A549 (cell line): ENCODE data around the gene CNTNAP2. TPM values are rescaled to one million over a fixed set of nuclear protein-coding genes. Genes with fewer than 3 reads are reported as not detected.

Experiments
- ATAC-seq, 2 experiments: fragments of 200-7000 bp in 1 of 2; fragments of >200 bp in 1 of 2; cut with Nextera tagmentation in 1 of 2; cut with Tn5 transposase in 1 of 2; 3 replicates each; pipeline versions ENCODE4 v1.8.0 to v1.9.1; 2018 to 2020; ENCODE audit warnings: mild to moderate bottlenecking in 1 of 2, moderate library complexity in 1 of 2
- CTCF ChIA-PET: fragments of 300-600 bp; sonication (Branson Sonifier 250); formaldehyde crosslinking; extraction: SDS; loops from one replicate; lab custom pipeline; 2021; ENCODE audit warnings: antibody characterized with exemption, inconsistent platforms; lab: Yijun Ruan, JAX
- POLR2A ChIA-PET: fragments of 350-600 bp; formaldehyde crosslinking; extraction: SDS; loops from one replicate; lab custom pipeline; 2021; ENCODE audit warnings: antibody characterized with exemption, inconsistent platforms; lab: Yijun Ruan, JAX
- DNase-seq, 2 experiments: peaks; one replicate each; pipeline versions ENCODE4 v3.0.0 to v3.0.0-alpha.2; 2011 to 2016; ENCODE audit warnings: low read depth in 1 of 2, low spot score in 1 of 2
- FAIRE-seq: peaks from 2 replicates; lab custom pipeline; 2011; peaks lifted over from hg19 to GRCh38; lab: Jason Lieb, UNC
- H3K27ac ChIP-seq, 2 experiments: fragments of >200 bp; sonication (Bioruptor Twin); formaldehyde crosslinking; 3 replicates each; pipeline ENCODE4 v1.5.1; 2016 to 2017
- H3K4me1 ChIP-seq: fragments of >200 bp; sonication (Bioruptor Twin); formaldehyde crosslinking; 3 replicates; pipeline ENCODE4 v1.6.1; 2016
- H3K4me2 ChIP-seq: fragments of >200 bp; sonication (Bioruptor Twin); formaldehyde crosslinking; 3 replicates; pipeline ENCODE4 v1.6.1; 2016
- H3K4me3 ChIP-seq: fragments of >200 bp; sonication (Bioruptor Twin); formaldehyde crosslinking; 3 replicates; pipeline ENCODE4 v1.5.1; 2016
- H3K9me3 ChIP-seq: fragments of >200 bp; sonication (Bioruptor Twin); formaldehyde crosslinking; 3 replicates; pipeline ENCODE4 v1.6.1; 2016
- BHLHE40 ChIP-seq: IDR thresholded peaks from 2 replicates; pipeline ENCODE4 v1.6.1; 2012; ENCODE audit warnings: low read depth, low read length, inconsistent platforms
- CBX2 ChIP-seq: fragments of 200-600 bp; sonication (generic); IDR thresholded peaks from 2 replicates; pipeline ENCODE4 v1.6.1; 2016; ENCODE audit warnings: low read depth, mild to moderate bottlenecking, borderline replicate concordance
- CBX8 ChIP-seq: fragments of 200-600 bp; sonication (generic); IDR thresholded peaks from 2 replicates; pipeline ENCODE4 v1.6.1; 2016
- CHD4 ChIP-seq: fragments of 200-600 bp; sonication (generic); IDR thresholded peaks from 2 replicates; pipeline ENCODE4 v1.6.1; 2016; ENCODE audit warnings: antibody characterized with exemption, mild to moderate bottlenecking, borderline replicate concordance
- EHF ChIP-seq: fragments of 250-450 bp; sonication (Bioruptor Pico); IDR thresholded peaks from 2 replicates; pipeline ENCODE4 v1.5.0; 2020; ENCODE audit warnings: mild to moderate bottlenecking
- EHMT2 ChIP-seq: fragments of 200-600 bp; sonication (generic); IDR thresholded peaks from 2 replicates; pipeline ENCODE4 v1.6.1; 2016; ENCODE audit warnings: antibody characterized with exemption, low read depth, mild to moderate bottlenecking, moderate library complexity
- ESRRA ChIP-seq: fragments of 150-350 bp; IDR thresholded peaks from 2 replicates; pipeline ENCODE4 v1.6.1; 2014; ENCODE audit warnings: mild to moderate bottlenecking, low read length, borderline replicate concordance
- FOSB ChIP-seq: fragments of 250-450 bp; sonication (Bioruptor Pico); IDR thresholded peaks from 2 replicates; pipeline ENCODE4 v1.5.0; 2020; ENCODE audit warnings: mild to moderate bottlenecking, moderate library complexity
- HEYL ChIP-seq: fragments of 250-450 bp; sonication (Bioruptor Pico); IDR thresholded peaks from 2 replicates; pipeline ENCODE4 v1.8.0; 2021; ENCODE audit warnings: mild to moderate bottlenecking, moderate library complexity
- HOXB5 ChIP-seq: fragments of 250-450 bp; sonication (Bioruptor Pico); IDR thresholded peaks from 2 replicates; pipeline ENCODE4 v1.5.0; 2020; ENCODE audit warnings: mild to moderate bottlenecking, moderate library complexity
- KDM1A ChIP-seq: fragments of 200-600 bp; sonication (generic); IDR thresholded peaks from 2 replicates; pipeline ENCODE4 v1.6.1; 2016; ENCODE audit warnings: low read depth, mild to moderate bottlenecking
- KDM5A ChIP-seq: fragments of 200-600 bp; sonication (generic); IDR thresholded peaks from 2 replicates; pipeline ENCODE4 v1.6.1; 2016; ENCODE audit warnings: antibody characterized with exemption, mild to moderate bottlenecking
- MAFK ChIP-seq: fragments of 450-650 bp; IDR thresholded peaks from 2 replicates; pipeline ENCODE4 v1.6.1; 2014; ENCODE audit not compliant: partially characterized antibody
- MAZ ChIP-seq: fragments of 150-350 bp; IDR thresholded peaks from 2 replicates; pipeline ENCODE4 v1.6.1; 2014; ENCODE audit warnings: antibody characterized with exemption, low read depth, low read length, borderline replicate concordance
- NPAS2 ChIP-seq: fragments of 250-450 bp; sonication (Bioruptor Pico); IDR thresholded peaks from 2 replicates; pipeline ENCODE4 v1.8.0; 2022; ENCODE audit warnings: mild to moderate bottlenecking, moderate library complexity, borderline replicate concordance
- POLR2A ChIP-seq: IDR thresholded peaks from 2 replicates; pipeline ENCODE4 v1.6.1; 2012; ENCODE audit warnings: mild to moderate bottlenecking, low read length
- POLR2AphosphoS2 ChIP-seq: conservative IDR thresholded peaks from 2 replicates; pipeline ENCODE4 v1.6.1; 2012; ENCODE audit warnings: low read length, improper control_type of control experiment, inconsistent platforms
- RAD21 ChIP-seq, 2 experiments: fragments of >200 bp in 1 of 2; sonication (Bioruptor Twin) in 1 of 2; formaldehyde crosslinking in 1 of 2; IDR thresholded peaks in 1 of 2; conservative IDR thresholded peaks in 1 of 2; 2 replicates in 1 of 2; 3 replicates in 1 of 2; pipeline ENCODE4 v1.6.1; 2012 to 2018; ENCODE audit warnings: inconsistent platforms in 1 of 2
- SMC3 ChIP-seq: fragments of >200 bp; sonication (Bioruptor Twin); formaldehyde crosslinking; IDR thresholded peaks from 3 replicates; pipeline ENCODE4 v1.6.1; 2018; ENCODE audit warnings: inconsistent platforms
- TP53 ChIP-seq: fragments of 250-450 bp; sonication (Bioruptor Pico); IDR thresholded peaks from 2 replicates; pipeline ENCODE4 v1.5.0; 2021; ENCODE audit warnings: mild to moderate bottlenecking, moderate library complexity
- ZC3H11A ChIP-seq: fragments of 450-650 bp; IDR thresholded peaks from 2 replicates; pipeline ENCODE4 v1.6.1; 2014; ENCODE audit warnings: antibody characterized with exemption, mild to moderate bottlenecking
- ZSCAN20 ChIP-seq: fragments of 250-450 bp; sonication (Bioruptor Pico); IDR thresholded peaks from 2 replicates; pipeline ENCODE4 v1.8.0; 2022; ENCODE audit warnings: mild to moderate bottlenecking, moderate library complexity
- WGBS: methylation state at CpG from one replicate; pipeline ENCODE4 v1.1.6; 2017; ENCODE audit errors: missing lambda C conversion rate; 5-methylcytosine and 5-hydroxymethylcytosine counted together
- polyA plus RNA-seq, 4 experiments: library from polyadenylated mRNA; depleted of rRNA in 3 of 4; stranded (reverse); fragments of >200 nt; fragmentation: RNase III in 1 of 4; extraction: RNeasy Plus Mini Kit Qiagen cat#74134 plus additional on column Dnase treatment in 1 of 4; gene quantifications; 2 replicates in 3 of 4; 3 replicates in 1 of 4; pipeline ENCODE4 v1.2.3, GENCODE V29; 2011 to 2017
- TF ChIP-seq, protein P1 (sequence below): IDR thresholded peaks from 2 replicates; pipeline ENCODE4 v1.6.1; 2012
- TF ChIP-seq, protein P2 (sequence below): fragments of >200 bp; sonication (Bioruptor Twin); formaldehyde crosslinking; IDR thresholded peaks from 3 replicates; pipeline ENCODE4 v1.5.1; 2016
- TF ChIP-seq, protein P3 (sequence below): fragments of 150-350 bp; IDR thresholded peaks from 2 replicates; pipeline ENCODE4 v1.6.1; 2014; ENCODE audit warnings: low read depth, mild to moderate bottlenecking, low read length

CNTNAP2 gene
- polyA plus RNA-seq, 2 of the 4 experiments (the other 2 are of a cell fraction) = 0.05 to 0.13 TPM

DNA sequence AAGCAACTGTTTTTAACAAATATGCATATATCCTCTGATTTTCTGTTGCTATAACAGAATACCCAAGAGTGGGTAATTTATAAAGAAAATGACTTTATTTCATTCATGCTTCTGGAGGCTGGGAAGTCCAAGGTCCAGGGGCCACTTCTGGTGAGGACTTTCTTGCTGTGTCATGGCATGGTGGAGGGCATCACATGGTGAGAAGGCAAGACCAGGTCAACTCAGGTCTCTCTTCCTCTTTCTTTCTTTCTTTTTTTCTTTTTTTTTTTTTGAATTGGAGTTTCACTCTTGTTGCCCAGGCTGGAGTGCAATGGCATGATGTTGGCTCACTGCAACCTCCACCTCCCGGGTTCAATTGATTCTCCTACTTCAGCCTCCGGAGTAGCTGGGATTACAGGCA lies 2170.9 kb downstream of the CNTNAP2 start:
- no peaks in the 10 kb centered on the region for H3K9me3 ChIP-seq
- DNase-seq = no peak
- no peak overlapping the region for H3K4me3 ChIP-seq
- no peak for TF ChIP-seq BHLHE40
- TF ChIP-seq EHMT2 = no peak
- TF ChIP-seq TP53 (CRISPR knock-in tag) = no peak
- no peak for TF ChIP-seq HOXB5
- TF ChIP-seq CHD4 = no peak
- TF ChIP-seq SMC3 = no peak
- TF ChIP-seq EHF (CRISPR knock-in tag) = no peak
- TF ChIP-seq NPAS2 (CRISPR knock-in tag) = no peak
- ChIA-PET CTCF (no interaction called here), POLR2A (no interaction called here)
- FAIRE-seq = no peak
- no peak for ATAC-seq
- WGBS = 64% methylated on average over 1 of the region's 2 CpGs
- no peak overlapping the region for H3K27ac ChIP-seq
- H3K4me1 ChIP-seq = no peaks in the 10 kb centered on the region
- H3K4me2 ChIP-seq = no peak overlapping the region

DNA sequence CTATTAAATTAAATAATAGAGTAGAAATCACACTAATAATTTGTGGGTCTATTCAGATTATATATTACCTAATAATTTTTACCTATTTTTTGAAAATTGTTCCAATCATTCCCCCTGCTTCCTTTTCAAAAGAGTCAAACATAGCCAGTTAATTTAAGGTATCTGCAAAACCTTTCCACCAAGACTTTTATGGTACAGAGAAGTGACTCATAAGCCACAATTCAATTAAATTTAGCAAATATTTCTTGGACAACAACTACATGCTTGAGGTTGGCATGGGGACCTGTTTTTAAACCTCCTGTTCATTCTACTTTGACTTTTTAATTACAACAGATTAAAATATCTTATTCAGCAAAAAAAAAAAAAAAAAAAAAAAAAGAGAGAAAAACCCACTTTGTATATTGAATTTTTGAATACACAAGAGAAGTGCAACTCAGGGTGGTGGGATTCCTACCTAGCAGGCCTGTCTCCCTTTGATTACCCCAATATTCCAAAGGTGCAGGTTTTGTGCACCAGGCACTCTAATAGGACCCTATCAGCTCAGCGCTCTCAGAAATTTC lies 2172.1 kb downstream of the CNTNAP2 start:
- no peak overlapping the region for H3K4me3 ChIP-seq
- no peak for TF ChIP-seq KDM5A
- TF ChIP-seq TP53 (CRISPR knock-in tag) = no peak
- no peak for TF ChIP-seq POLR2AphosphoS2
- TF ChIP-seq EHMT2 = no peak
- no peak for TF ChIP-seq RAD21 (conservative IDR thresholded peaks at IDR 0.05 in 1 of 2, IDR thresholded peaks at IDR 0.05 in 1 of 2)
- TF ChIP-seq NPAS2 (CRISPR knock-in tag) = no peak
- no peak for TF ChIP-seq FOSB (CRISPR knock-in tag)
- TF ChIP-seq ZC3H11A = no peak
- no peak for TF ChIP-seq ZSCAN20
- no peak for TF ChIP-seq CBX8
- TF ChIP-seq CBX2 = no peak
- TF ChIP-seq, protein P1, sequence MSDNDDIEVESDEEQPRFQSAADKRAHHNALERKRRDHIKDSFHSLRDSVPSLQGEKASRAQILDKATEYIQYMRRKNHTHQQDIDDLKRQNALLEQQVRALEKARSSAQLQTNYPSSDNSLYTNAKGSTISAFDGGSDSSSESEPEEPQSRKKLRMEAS = no peak
- TF ChIP-seq POLR2A = no peak
- TF ChIP-seq, all 56 proteins: peak for 0
- H3K9me3 ChIP-seq = no peaks in the 10 kb centered on the region
- H3K27ac ChIP-seq = no peak overlapping the region
- FAIRE-seq = no peak
- no peaks in the 10 kb centered on the region for H3K4me1 ChIP-seq
- no peak for ATAC-seq
- CTCF ChIA-PET = no interaction called here
- WGBS = 78% methylated on average over 1 of the region's 1 CpG
- DNase-seq = no peak
- H3K4me2 ChIP-seq = no peak overlapping the region
- POLR2A ChIA-PET = no interaction called here

DNA sequence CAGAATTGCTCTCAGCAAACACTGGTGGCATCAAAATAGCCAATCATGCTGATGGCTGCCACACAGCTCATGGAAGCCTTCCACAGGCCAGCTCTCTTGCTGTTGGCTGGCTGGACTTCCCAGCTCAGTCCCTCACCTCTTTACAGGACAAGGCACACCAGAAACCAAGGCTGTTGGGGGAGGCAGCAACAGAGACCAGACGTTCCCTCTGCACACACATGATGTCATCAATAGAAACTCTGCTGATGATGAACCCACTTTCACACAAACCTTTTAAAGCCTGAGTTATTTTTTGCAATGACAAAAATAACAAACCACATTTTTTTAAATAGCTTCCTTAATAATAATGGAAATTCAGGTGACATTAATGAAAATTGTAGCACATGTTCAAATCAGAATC lies 2173.0 kb downstream of the CNTNAP2 start:
- POLR2A ChIA-PET = no interaction called here
- no peaks in the 10 kb centered on the region for H3K9me3 ChIP-seq
- TF ChIP-seq, protein P2, sequence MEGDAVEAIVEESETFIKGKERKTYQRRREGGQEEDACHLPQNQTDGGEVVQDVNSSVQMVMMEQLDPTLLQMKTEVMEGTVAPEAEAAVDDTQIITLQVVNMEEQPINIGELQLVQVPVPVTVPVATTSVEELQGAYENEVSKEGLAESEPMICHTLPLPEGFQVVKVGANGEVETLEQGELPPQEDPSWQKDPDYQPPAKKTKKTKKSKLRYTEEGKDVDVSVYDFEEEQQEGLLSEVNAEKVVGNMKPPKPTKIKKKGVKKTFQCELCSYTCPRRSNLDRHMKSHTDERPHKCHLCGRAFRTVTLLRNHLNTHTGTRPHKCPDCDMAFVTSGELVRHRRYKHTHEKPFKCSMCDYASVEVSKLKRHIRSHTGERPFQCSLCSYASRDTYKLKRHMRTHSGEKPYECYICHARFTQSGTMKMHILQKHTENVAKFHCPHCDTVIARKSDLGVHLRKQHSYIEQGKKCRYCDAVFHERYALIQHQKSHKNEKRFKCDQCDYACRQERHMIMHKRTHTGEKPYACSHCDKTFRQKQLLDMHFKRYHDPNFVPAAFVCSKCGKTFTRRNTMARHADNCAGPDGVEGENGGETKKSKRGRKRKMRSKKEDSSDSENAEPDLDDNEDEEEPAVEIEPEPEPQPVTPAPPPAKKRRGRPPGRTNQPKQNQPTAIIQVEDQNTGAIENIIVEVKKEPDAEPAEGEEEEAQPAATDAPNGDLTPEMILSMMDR = no peak
- TF ChIP-seq MAZ (no peak), POLR2A (no peak), HEYL (no peak), HOXB5 (no peak), NPAS2 (CRISPR knock-in tag) (no peak), CBX8 (no peak), BHLHE40 (no peak), MAFK (no peak), KDM5A (no peak), ESRRA (no peak), EHF (CRISPR knock-in tag) (no peak), KDM1A (no peak), ZSCAN20 (no peak)
- TF ChIP-seq, protein P3, sequence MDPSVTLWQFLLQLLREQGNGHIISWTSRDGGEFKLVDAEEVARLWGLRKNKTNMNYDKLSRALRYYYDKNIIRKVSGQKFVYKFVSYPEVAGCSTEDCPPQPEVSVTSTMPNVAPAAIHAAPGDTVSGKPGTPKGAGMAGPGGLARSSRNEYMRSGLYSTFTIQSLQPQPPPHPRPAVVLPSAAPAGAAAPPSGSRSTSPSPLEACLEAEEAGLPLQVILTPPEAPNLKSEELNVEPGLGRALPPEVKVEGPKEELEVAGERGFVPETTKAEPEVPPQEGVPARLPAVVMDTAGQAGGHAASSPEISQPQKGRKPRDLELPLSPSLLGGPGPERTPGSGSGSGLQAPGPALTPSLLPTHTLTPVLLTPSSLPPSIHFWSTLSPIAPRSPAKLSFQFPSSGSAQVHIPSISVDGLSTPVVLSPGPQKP = no peak
- no peaks in the 10 kb centered on the region for H3K4me1 ChIP-seq
- DNase-seq (no peak), FAIRE-seq (no peak), ATAC-seq (no peak)
- WGBS = 0% methylated on average over 1 of the region's 1 CpG
- H3K27ac ChIP-seq = no peak overlapping the region
- H3K4me3 ChIP-seq = no peak overlapping the region
- H3K4me2 ChIP-seq = no peak overlapping the region
- CTCF ChIA-PET = interaction anchor here (0.8 to 1.6 kb wide), 2 partner anchors 8 to 28 kb away, joined by 4 read pairs; no protein-coding TSS in a partner anchor
